Upper lobe of left lung (tissue), 6 donors: ENCODE results near the gene SRR. TPM values are rescaled to one million over a fixed set of nuclear protein-coding genes. Genes with fewer than 3 reads are reported as not detected.

Experiments used
- ATAC-seq, 2 donors: fragments of 200-7000 bp; cut with Tn5 transposase; one replicate each; pipeline ENCODE4 v1.9.1; 2022; ENCODE audit warnings: mild to moderate bottlenecking in 2 of 2, moderate library complexity in 2 of 2; ENCODE audit not compliant: low FRiP score in 2 of 2
- DNase-seq, 2 donors: peaks; one replicate each; pipeline ENCODE4 v3.0.0-alpha.2; 2019 to 2020
- H3K27ac ChIP-seq, 4 donors: fragments of 200-600 bp; sonication (generic); one replicate each; pipeline ENCODE4 v1.5.1; 2016 to 2019
- H3K27me3 ChIP-seq, 4 donors: fragments of 200-600 bp; sonication (generic); one replicate each; pipeline ENCODE4 v1.5.1; 2017 to 2019
- H3K36me3 ChIP-seq, 4 donors: fragments of 200-600 bp; sonication (generic); one replicate each; pipeline ENCODE4 v1.5.1; 2016 to 2019
- H3K4me1 ChIP-seq, 4 donors: fragments of 200-600 bp; sonication (generic); one replicate each; pipeline ENCODE4 v1.5.1; 2018 to 2019
- H3K4me3 ChIP-seq, 4 donors: fragments of 200-600 bp; sonication (generic); one replicate each; pipeline ENCODE4 v1.5.1; 2017 to 2019; ENCODE audit warnings: mild to moderate bottlenecking in 2 of 4, moderate library complexity in 1 of 4
- H3K9me3 ChIP-seq, 4 donors: fragments of 200-600 bp; sonication (generic); one replicate each; pipeline ENCODE4 v1.5.1; 2018 to 2019
- EP300 ChIP-seq, 4 donors: sonication (generic); formaldehyde crosslinking; IDR thresholded peaks; one replicate each; pipeline ENCODE4 v1.5.1; 2017; ENCODE audit warnings: antibody characterized with exemption in 4 of 4, control low read depth in 2 of 4
- POLR2A ChIP-seq, 4 donors: fragments of 450-650 bp; IDR thresholded peaks; one replicate each; pipeline ENCODE4 v1.5.1; 2016 to 2017; ENCODE audit warnings: antibody characterized with exemption in 4 of 4, mild to moderate bottlenecking in 2 of 4
- POLR2AphosphoS5 ChIP-seq, 2 donors: sonication (generic); formaldehyde crosslinking; IDR thresholded peaks; one replicate each; pipeline ENCODE4 v1.5.1; 2017; ENCODE audit warnings: antibody characterized with exemption in 2 of 2
- WGBS, 2 donors: methylation state at CpG; one replicate each; pipeline ENCODE4 v1.1.5; 2017 to 2018; 5-methylcytosine and 5-hydroxymethylcytosine counted together
- total RNA-seq, 6 donors: library from RNA; depleted of rRNA in 4 of 6; stranded (reverse); fragments of >200 nt in 4 of 6; gene quantifications; one replicate each; pipeline versions ENCODE4 v1.1.0 to v1.2.1, GENCODE V29; 2016 to 2021
- TF ChIP-seq, protein P1 (sequence below), 6 experiments: fragments of 450-650 bp in 4 of 6; fragments of 200-600 bp in 2 of 6; sonication (generic) in 2 of 6; IDR thresholded peaks; one replicate each; pipeline ENCODE4 v1.5.1; 2016 to 2019; ENCODE audit warnings: antibody characterized with exemption in 6 of 6
- donor health status: DM: no; HTN: no; CAD: no; lungs with moderate emphysema.
- donor health status: DM: no; HTN: yes; CAD: no; lungs with severe emphysema.

Gene SRR
- total RNA-seq, 6 donors from 2014 or later: 5.9 to 13.0 (median 8.5) TPM

DNA sequence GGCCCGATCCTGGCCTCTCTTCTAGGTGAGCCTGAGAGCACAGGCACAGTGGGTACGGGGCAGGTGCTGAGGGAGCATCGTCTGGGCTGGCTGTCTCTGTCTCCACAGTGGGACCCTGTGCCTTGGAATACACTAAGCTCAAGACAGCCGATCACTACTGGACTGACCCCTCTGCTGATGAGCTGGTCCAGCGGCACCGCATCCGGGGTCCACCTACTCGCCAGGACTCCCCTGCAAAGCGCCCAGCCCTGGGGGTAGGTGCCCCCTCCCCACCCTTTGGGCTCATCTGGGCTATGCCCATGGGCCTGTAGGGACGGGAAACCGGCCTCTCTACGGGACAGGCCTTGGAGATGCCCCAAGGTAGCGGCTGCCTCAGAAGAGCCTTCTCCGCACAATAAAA lies 59.1 kb downstream of the SRR start:
- H3K27me3 ChIP-seq: no peaks in the 10 kb centered on the region
- ATAC-seq (no peak), DNase-seq (no peak)
- peaks cover 0 to 64% (median 40%) of the 10 kb centered on the region in 4 donors for H3K36me3 ChIP-seq
- H3K27ac ChIP-seq: no peak overlapping the region
- no peaks in the 10 kb centered on the region for H3K4me1 ChIP-seq
- no peaks in the 10 kb centered on the region for H3K9me3 ChIP-seq
- no peak for TF ChIP-seq POLR2AphosphoS5 (IDR thresholded peaks at IDR 0.05)
- no peak for TF ChIP-seq POLR2A (IDR thresholded peaks at IDR 0.05)
- no peak for TF ChIP-seq EP300 (IDR thresholded peaks at IDR 0.05)
- TF ChIP-seq, protein P1, sequence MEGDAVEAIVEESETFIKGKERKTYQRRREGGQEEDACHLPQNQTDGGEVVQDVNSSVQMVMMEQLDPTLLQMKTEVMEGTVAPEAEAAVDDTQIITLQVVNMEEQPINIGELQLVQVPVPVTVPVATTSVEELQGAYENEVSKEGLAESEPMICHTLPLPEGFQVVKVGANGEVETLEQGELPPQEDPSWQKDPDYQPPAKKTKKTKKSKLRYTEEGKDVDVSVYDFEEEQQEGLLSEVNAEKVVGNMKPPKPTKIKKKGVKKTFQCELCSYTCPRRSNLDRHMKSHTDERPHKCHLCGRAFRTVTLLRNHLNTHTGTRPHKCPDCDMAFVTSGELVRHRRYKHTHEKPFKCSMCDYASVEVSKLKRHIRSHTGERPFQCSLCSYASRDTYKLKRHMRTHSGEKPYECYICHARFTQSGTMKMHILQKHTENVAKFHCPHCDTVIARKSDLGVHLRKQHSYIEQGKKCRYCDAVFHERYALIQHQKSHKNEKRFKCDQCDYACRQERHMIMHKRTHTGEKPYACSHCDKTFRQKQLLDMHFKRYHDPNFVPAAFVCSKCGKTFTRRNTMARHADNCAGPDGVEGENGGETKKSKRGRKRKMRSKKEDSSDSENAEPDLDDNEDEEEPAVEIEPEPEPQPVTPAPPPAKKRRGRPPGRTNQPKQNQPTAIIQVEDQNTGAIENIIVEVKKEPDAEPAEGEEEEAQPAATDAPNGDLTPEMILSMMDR (IDR thresholded peaks at IDR 0.05): no peak
- no peak overlapping the region for H3K4me3 ChIP-seq
- WGBS, 2 donors: 96 to 100% methylated on average over 1 to 14 of the region's 14 CpGs

DNA sequence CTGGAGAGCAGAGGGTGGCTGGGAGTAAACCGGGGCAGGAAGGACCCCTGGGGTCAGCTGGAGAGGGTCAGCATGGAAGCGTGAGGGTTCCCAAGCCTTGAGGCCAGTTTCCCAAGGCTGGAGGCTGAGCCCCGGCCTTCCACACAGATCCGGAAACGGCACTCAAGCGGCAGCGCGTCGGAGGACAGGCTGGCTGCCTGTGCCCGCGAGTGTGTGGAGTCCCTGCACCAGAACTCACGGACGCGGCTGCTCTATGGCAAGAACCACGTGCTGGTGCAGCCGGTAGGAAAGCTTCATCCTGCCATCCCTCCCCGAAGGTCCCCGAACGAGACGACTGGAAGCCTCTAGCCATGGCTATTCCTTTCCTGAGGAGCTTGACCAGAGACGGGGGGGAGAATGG lies 59.6 kb downstream of the SRR start:
- Histone ChIP-seq H3K4me3 (no peak overlapping the region), H3K9me3 (no peaks in the 10 kb centered on the region), H3K27ac (no peak overlapping the region), H3K27me3 (no peaks in the 10 kb centered on the region), H3K4me1 (no peaks in the 10 kb centered on the region), H3K36me3 (peaks cover 0 to 64% (median 40%) of the 10 kb centered on the region in 4 donors)
- DNase-seq (no peak), ATAC-seq (no peak)
- TF ChIP-seq, protein P1 (IDR thresholded peaks at IDR 0.05): no peak
- TF ChIP-seq EP300 (IDR thresholded peaks at IDR 0.05): no peak
- TF ChIP-seq POLR2A (IDR thresholded peaks at IDR 0.05): no peak
- TF ChIP-seq POLR2AphosphoS5 (IDR thresholded peaks at IDR 0.05): no peak
- WGBS, 2 donors: 96 to 99% methylated on average over 20 to 21 of the region's 21 CpGs

DNA sequence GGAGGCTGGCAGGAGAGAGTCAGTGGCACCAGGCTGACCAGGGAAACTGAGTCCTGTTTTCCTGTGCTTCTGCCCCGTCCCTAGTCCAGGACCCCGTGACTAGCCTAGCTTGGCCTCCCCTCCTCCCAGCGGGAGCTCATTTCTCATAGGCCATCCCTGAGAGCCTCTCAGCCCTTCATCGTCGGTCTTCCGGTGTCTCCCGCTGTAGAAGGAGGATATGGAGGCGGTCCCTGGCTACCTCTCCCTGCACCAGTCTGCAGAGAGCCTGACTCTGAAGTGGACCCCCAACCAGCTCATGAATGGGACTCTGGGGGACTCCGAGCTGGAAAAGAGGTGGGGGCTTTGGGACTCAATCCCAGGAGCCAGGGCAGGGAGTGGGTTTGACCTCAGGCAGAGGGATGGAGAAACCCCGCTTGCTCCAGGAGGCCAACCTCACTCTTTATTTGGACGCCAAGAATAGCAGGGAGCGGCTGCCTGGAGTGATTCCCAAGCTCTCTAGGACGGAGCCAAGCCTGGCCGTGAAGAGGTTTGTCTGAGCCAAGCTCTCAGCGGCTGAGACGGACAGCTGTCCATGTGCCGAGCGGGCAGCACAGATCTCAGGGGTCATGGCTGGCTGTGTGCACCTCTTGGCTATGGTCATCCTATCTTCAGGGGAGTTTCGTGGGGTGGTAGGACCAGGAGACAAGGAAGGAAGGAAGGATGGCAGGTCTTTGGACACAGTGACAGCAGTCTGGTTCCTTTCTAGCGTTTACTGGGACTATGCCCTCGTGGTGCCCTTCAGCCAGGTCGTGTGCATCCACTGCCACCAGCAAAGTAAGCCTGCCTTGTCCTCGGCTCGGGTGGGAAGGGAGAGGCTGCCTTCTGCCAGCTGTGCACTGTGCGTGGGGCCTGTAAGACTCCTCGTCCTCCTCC lies 60.4 kb downstream of the SRR start:
- Histone ChIP-seq H3K27ac (no peak overlapping the region), H3K9me3 (no peaks in the 10 kb centered on the region), H3K27me3 (no peaks in the 10 kb centered on the region), H3K4me1 (no peaks in the 10 kb centered on the region), H3K4me3 (no peak overlapping the region), H3K36me3 (peaks cover 0 to 64% (median 41%) of the 10 kb centered on the region in 4 donors)
- no peak for TF ChIP-seq EP300 (IDR thresholded peaks at IDR 0.05)
- no peak for TF ChIP-seq POLR2AphosphoS5 (IDR thresholded peaks at IDR 0.05)
- TF ChIP-seq, protein P1 (IDR thresholded peaks at IDR 0.05): no peak
- no peak for TF ChIP-seq POLR2A (IDR thresholded peaks at IDR 0.05)
- 72 to 84% methylated on average over 22 to 26 of the region's 26 CpGs for WGBS, 2 donors
- peak in 1 of 2 donors; percentile 35 for ATAC-seq
- DNase-seq: no peak

DNA sequence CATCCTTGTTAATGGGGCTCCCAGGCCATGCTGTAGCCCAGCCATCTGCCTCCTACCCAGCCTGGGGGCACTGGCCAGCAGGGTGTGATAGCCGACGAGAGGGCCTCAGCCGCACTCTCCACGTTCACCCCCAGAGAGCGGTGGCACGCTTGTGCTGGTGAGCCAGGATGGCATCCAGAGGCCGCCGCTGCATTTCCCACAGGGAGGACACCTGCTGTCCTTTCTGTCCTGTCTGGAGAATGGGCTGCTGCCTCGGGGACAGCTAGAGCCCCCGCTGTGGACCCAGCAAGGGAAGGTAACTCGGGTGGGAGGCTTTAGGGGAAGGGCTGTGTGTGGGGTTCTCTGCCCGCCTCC lies 61.0 kb downstream of the SRR start:
- H3K27me3 ChIP-seq: no peaks in the 10 kb centered on the region
- H3K4me3 ChIP-seq: no peak overlapping the region
- no peak for DNase-seq
- ATAC-seq: no peak
- no peak for TF ChIP-seq POLR2AphosphoS5 (IDR thresholded peaks at IDR 0.05)
- TF ChIP-seq POLR2A (IDR thresholded peaks at IDR 0.05): no peak
- TF ChIP-seq, protein P1 (IDR thresholded peaks at IDR 0.05): no peak
- TF ChIP-seq EP300 (IDR thresholded peaks at IDR 0.05): no peak
- peaks cover 0 to 64% (median 41%) of the 10 kb centered on the region in 4 donors for H3K36me3 ChIP-seq
- H3K9me3 ChIP-seq: no peaks in the 10 kb centered on the region
- 77 to 89% methylated on average over 8 to 12 of the region's 12 CpGs for WGBS, 2 donors
- H3K27ac ChIP-seq: no peak overlapping the region
- no peaks in the 10 kb centered on the region for H3K4me1 ChIP-seq
